Measurements from ENCODE around the gene REEP5.

GRCh38 chr5:112906637-112907036 lies 15.4 kb downstream of the REEP5 start:
- TF ChIP-seq ELF4 (IDR thresholded peaks at IDR 0.05) (no peak), FOXM1 (IDR thresholded peaks at IDR 0.05; ENCODE audit: borderline replicate concordance) (no peak), PKNOX1 (IDR thresholded peaks at IDR 0.05) (no peak), SUZ12 (IDR thresholded peaks at IDR 0.05) (no peak), SP1 (IDR thresholded peaks at IDR 0.05) (no peak), BHLHE40 (IDR thresholded peaks at IDR 0.05; ENCODE audit: borderline replicate concordance) (no peak)
